HepG2 (cell line): ENCODE measurements around the gene FBXO24. TPM values are rescaled to one million over a fixed set of nuclear protein-coding genes. Genes with fewer than 3 reads are reported as not detected.

Source experiments
- CHD2 ChIP-seq: IDR thresholded peaks from 2 replicates; pipeline ENCODE4 v1.6.1; 2011; ENCODE audit warnings: low read depth, low read length, improper control_type of control experiment
- CREB1 ChIP-seq, 2 experiments: fragments of 450-650 bp in 1 of 2; IDR thresholded peaks; 2 replicates each; pipeline ENCODE4 v1.6.1; 2016 to 2017; ENCODE audit warnings: control low read depth in 1 of 2, mild to moderate bottlenecking in 1 of 2, missing compliant biosample characterization in 1 of 2, missing genetic modification characterization in 1 of 2
- GATAD1 ChIP-seq: IDR thresholded peaks from 2 replicates; pipeline ENCODE4 v1.6.1; 2016; ENCODE audit warnings: missing genetic modification reagents, missing compliant biosample characterization
- LRRFIP1 ChIP-seq: sonication (generic); formaldehyde crosslinking; conservative IDR thresholded peaks from 2 replicates; pipeline ENCODE4 v1.4.0; 2020; ENCODE audit warnings: missing genetic modification reagents
- PBX2 ChIP-seq: IDR thresholded peaks from 2 replicates; pipeline ENCODE4 v1.6.1; 2016; ENCODE audit warnings: control low read depth
- TCF12 ChIP-seq, 2 experiments: fragments of 450-650 bp in 1 of 2; sonication (generic) in 1 of 2; formaldehyde crosslinking in 1 of 2; IDR thresholded peaks; 2 replicates each; pipeline versions ENCODE4 v1.6.1 to v1.8.0; 2017 to 2022; ENCODE audit warnings: antibody characterized with exemption in 1 of 2, mild to moderate bottlenecking in 1 of 2, missing genetic modification reagents in 1 of 2, moderate library complexity in 1 of 2
- ZNF530 ChIP-seq: sonication (generic); formaldehyde crosslinking; IDR thresholded peaks from 2 replicates; pipeline ENCODE4 v1.5.0; 2020; ENCODE audit warnings: low read depth, mild to moderate bottlenecking, missing genetic modification reagents
- ZNF687 ChIP-seq: sonication (generic); formaldehyde crosslinking; IDR thresholded peaks from 2 replicates; pipeline ENCODE4 v1.5.1; 2020; ENCODE audit warnings: mild to moderate bottlenecking, missing genetic modification reagents, moderate library complexity
- polyA plus RNA-seq, 8 experiments: library from polyadenylated mRNA; depleted of rRNA in 3 of 8; stranded (reverse) in 7 of 8; unstranded in 1 of 8; fragments of >200 nt; fragmentation: Illumina TruSeq in 4 of 8; extraction: Trizol in 4 of 8; gene quantifications; 2 replicates each; pipeline versions ENCODE4 v1.2.1 to v1.2.3, GENCODE V29; 2011 to 2016; ENCODE audit warnings: low read depth in 4 of 8, missing spikeins in 1 of 8, mixed read lengths in 1 of 8; ENCODE audit not compliant: insufficient read depth in 1 of 8
- total RNA-seq, 5 experiments: library from RNA; depleted of rRNA; stranded (reverse); fragments of >200 nt; fragmentation: Illumina TruSeq; extraction: Trizol; gene quantifications; 2 replicates each; pipeline ENCODE4 v1.2.3, GENCODE V29; 2016; ENCODE audit warnings: low read depth in 1 of 5
- TF ChIP-seq, protein P1 (sequence below): sonication (generic); formaldehyde crosslinking; IDR thresholded peaks from 2 replicates; pipeline ENCODE4 v1.4.0; 2020; ENCODE audit warnings: missing genetic modification reagents
- TF ChIP-seq, protein P2 (sequence below): IDR thresholded peaks from 2 replicates; pipeline ENCODE4 v1.4.0; 2020; ENCODE audit warnings: mild to moderate bottlenecking, missing genetic modification reagents
- TF ChIP-seq, protein P3 (sequence below): sonication (generic); formaldehyde crosslinking; IDR thresholded peaks from 2 replicates; pipeline ENCODE4 v1.4.0; 2020; ENCODE audit warnings: missing genetic modification reagents, borderline replicate concordance

Gene FBXO24
- total and polyA plus RNA-seq, 2 of the 13 experiments (the other 11 are each of a cell fraction or from before 2014, with no cell fraction given): 0.20 to 0.55 TPM

DNA sequence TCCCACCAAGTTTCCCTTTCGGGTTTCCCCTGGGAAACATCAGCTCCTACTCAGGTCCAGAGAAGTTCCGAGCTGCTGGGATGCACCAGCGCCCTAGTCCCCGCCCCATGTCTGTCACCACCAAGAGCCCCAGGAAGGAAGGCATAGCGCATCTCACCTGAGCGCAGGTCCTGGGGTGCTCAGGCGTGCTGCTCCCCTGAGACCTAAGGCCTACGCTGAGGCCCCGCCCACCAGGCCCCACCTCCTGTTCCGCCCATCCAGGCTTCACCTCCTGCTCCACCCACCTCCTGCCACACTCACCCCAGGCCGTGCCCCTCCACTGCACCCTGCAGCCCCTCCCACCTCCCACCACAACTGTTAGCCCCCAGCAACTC is 56.4 kb downstream of the FBXO24 start (continued):
- TF ChIP-seq PBX2 (CRISPR knock-in tag): no peak
- no peak for TF ChIP-seq CHD2
- no peak for TF ChIP-seq CREB1 (IDR thresholded peaks at IDR 0.05)
- no peak for TF ChIP-seq CREB1 (CRISPR knock-in tag; IDR thresholded peaks at IDR 0.05)
- TF ChIP-seq, protein P1, sequence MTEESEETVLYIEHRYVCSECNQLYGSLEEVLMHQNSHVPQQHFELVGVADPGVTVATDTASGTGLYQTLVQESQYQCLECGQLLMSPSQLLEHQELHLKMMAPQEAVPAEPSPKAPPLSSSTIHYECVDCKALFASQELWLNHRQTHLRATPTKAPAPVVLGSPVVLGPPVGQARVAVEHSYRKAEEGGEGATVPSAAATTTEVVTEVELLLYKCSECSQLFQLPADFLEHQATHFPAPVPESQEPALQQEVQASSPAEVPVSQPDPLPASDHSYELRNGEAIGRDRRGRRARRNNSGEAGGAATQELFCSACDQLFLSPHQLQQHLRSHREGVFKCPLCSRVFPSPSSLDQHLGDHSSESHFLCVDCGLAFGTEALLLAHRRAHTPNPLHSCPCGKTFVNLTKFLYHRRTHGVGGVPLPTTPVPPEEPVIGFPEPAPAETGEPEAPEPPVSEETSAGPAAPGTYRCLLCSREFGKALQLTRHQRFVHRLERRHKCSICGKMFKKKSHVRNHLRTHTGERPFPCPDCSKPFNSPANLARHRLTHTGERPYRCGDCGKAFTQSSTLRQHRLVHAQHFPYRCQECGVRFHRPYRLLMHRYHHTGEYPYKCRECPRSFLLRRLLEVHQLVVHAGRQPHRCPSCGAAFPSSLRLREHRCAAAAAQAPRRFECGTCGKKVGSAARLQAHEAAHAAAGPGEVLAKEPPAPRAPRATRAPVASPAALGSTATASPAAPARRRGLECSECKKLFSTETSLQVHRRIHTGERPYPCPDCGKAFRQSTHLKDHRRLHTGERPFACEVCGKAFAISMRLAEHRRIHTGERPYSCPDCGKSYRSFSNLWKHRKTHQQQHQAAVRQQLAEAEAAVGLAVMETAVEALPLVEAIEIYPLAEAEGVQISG (CRISPR knock-in tag): 0 out of 2 replicates have a peak, but pooled peaks have one; percentile 14
- TF ChIP-seq, protein P2, sequence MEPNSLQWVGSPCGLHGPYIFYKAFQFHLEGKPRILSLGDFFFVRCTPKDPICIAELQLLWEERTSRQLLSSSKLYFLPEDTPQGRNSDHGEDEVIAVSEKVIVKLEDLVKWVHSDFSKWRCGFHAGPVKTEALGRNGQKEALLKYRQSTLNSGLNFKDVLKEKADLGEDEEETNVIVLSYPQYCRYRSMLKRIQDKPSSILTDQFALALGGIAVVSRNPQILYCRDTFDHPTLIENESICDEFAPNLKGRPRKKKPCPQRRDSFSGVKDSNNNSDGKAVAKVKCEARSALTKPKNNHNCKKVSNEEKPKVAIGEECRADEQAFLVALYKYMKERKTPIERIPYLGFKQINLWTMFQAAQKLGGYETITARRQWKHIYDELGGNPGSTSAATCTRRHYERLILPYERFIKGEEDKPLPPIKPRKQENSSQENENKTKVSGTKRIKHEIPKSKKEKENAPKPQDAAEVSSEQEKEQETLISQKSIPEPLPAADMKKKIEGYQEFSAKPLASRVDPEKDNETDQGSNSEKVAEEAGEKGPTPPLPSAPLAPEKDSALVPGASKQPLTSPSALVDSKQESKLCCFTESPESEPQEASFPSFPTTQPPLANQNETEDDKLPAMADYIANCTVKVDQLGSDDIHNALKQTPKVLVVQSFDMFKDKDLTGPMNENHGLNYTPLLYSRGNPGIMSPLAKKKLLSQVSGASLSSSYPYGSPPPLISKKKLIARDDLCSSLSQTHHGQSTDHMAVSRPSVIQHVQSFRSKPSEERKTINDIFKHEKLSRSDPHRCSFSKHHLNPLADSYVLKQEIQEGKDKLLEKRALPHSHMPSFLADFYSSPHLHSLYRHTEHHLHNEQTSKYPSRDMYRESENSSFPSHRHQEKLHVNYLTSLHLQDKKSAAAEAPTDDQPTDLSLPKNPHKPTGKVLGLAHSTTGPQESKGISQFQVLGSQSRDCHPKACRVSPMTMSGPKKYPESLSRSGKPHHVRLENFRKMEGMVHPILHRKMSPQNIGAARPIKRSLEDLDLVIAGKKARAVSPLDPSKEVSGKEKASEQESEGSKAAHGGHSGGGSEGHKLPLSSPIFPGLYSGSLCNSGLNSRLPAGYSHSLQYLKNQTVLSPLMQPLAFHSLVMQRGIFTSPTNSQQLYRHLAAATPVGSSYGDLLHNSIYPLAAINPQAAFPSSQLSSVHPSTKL (CRISPR knock-in tag): no peak
- no peak for TF ChIP-seq ZNF530 (CRISPR knock-in tag)
- no peak for TF ChIP-seq TCF12 (IDR thresholded peaks at IDR 0.05)
- TF ChIP-seq TCF12 (CRISPR knock-in tag; IDR thresholded peaks at IDR 0.05): no peak
- 0 out of 2 replicates have a peak, but pooled peaks have one; percentile 31 for TF ChIP-seq GATAD1 (CRISPR knock-in tag)
- TF ChIP-seq LRRFIP1 (CRISPR knock-in tag): no peak
- TF ChIP-seq, protein P3, sequence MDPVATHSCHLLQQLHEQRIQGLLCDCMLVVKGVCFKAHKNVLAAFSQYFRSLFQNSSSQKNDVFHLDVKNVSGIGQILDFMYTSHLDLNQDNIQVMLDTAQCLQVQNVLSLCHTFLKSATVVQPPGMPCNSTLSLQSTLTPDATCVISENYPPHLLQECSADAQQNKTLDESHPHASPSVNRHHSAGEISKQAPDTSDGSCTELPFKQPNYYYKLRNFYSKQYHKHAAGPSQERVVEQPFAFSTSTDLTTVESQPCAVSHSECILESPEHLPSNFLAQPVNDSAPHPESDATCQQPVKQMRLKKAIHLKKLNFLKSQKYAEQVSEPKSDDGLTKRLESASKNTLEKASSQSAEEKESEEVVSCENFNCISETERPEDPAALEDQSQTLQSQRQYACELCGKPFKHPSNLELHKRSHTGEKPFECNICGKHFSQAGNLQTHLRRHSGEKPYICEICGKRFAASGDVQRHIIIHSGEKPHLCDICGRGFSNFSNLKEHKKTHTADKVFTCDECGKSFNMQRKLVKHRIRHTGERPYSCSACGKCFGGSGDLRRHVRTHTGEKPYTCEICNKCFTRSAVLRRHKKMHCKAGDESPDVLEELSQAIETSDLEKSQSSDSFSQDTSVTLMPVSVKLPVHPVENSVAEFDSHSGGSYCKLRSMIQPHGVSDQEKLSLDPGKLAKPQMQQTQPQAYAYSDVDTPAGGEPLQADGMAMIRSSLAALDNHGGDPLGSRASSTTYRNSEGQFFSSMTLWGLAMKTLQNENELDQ (CRISPR knock-in tag): no peak
- peak; percentile 60; the same call in 1 of the 2 replicates for TF ChIP-seq ZNF687 (CRISPR knock-in tag)
